A549 (cell line): ENCODE results near the gene SHC3. TPM values are rescaled to one million over a fixed set of nuclear protein-coding genes. Genes with fewer than 3 reads are reported as not detected.

Experiments used
- ATAC-seq, 2 experiments: fragments of 200-7000 bp in 1 of 2; fragments of >200 bp in 1 of 2; cut with Nextera tagmentation in 1 of 2; cut with Tn5 transposase in 1 of 2; 3 replicates each; pipeline versions ENCODE4 v1.8.0 to v1.9.1; 2018 to 2020; ENCODE audit warnings: mild to moderate bottlenecking in 1 of 2, moderate library complexity in 1 of 2
- CTCF ChIA-PET: fragments of 300-600 bp; sonication (Branson Sonifier 250); formaldehyde crosslinking; extraction: SDS; loops from one replicate; lab custom pipeline; 2021; ENCODE audit warnings: antibody characterized with exemption, inconsistent platforms; lab: Yijun Ruan, JAX
- POLR2A ChIA-PET: fragments of 350-600 bp; formaldehyde crosslinking; extraction: SDS; loops from one replicate; lab custom pipeline; 2021; ENCODE audit warnings: antibody characterized with exemption, inconsistent platforms; lab: Yijun Ruan, JAX
- DNase-seq, 2 experiments: peaks; one replicate each; pipeline versions ENCODE4 v3.0.0 to v3.0.0-alpha.2; 2011 to 2016; ENCODE audit warnings: low read depth in 1 of 2, low spot score in 1 of 2
- FAIRE-seq: peaks from 2 replicates; lab custom pipeline; 2011; peaks lifted over from hg19 to GRCh38; lab: Jason Lieb, UNC
- H3K27ac ChIP-seq, 2 experiments: fragments of >200 bp; sonication (Bioruptor Twin); formaldehyde crosslinking; 3 replicates each; pipeline ENCODE4 v1.5.1; 2016 to 2017
- H3K4me1 ChIP-seq: fragments of >200 bp; sonication (Bioruptor Twin); formaldehyde crosslinking; 3 replicates; pipeline ENCODE4 v1.6.1; 2016
- H3K4me2 ChIP-seq: fragments of >200 bp; sonication (Bioruptor Twin); formaldehyde crosslinking; 3 replicates; pipeline ENCODE4 v1.6.1; 2016
- H3K4me3 ChIP-seq: fragments of >200 bp; sonication (Bioruptor Twin); formaldehyde crosslinking; 3 replicates; pipeline ENCODE4 v1.5.1; 2016
- H3K9me3 ChIP-seq: fragments of >200 bp; sonication (Bioruptor Twin); formaldehyde crosslinking; 3 replicates; pipeline ENCODE4 v1.6.1; 2016
- BHLHE40 ChIP-seq: IDR thresholded peaks from 2 replicates; pipeline ENCODE4 v1.6.1; 2012; ENCODE audit warnings: low read depth, low read length, inconsistent platforms
- EHF ChIP-seq: fragments of 250-450 bp; sonication (Bioruptor Pico); IDR thresholded peaks from 2 replicates; pipeline ENCODE4 v1.5.0; 2020; ENCODE audit warnings: mild to moderate bottlenecking
- ESRRA ChIP-seq: fragments of 150-350 bp; IDR thresholded peaks from 2 replicates; pipeline ENCODE4 v1.6.1; 2014; ENCODE audit warnings: mild to moderate bottlenecking, low read length, borderline replicate concordance
- FOXS1 ChIP-seq: fragments of 250-450 bp; sonication (Bioruptor Pico); IDR thresholded peaks from 2 replicates; pipeline ENCODE4 v1.5.0; 2020; ENCODE audit warnings: mild to moderate bottlenecking, moderate library complexity
- GATA3 ChIP-seq: IDR thresholded peaks from 2 replicates; pipeline ENCODE4 v1.6.1; 2012; ENCODE audit warnings: borderline replicate concordance
- HDAC2 ChIP-seq: fragments of 200-600 bp; sonication (generic); IDR thresholded peaks from 2 replicates; pipeline ENCODE4 v1.6.1; 2016
- JUN ChIP-seq, 2 experiments: fragments of >200 bp; sonication (Bioruptor Twin); formaldehyde crosslinking; IDR thresholded peaks; 2 replicates in 1 of 2; 3 replicates in 1 of 2; pipeline ENCODE4 v1.6.1; 2016 to 2017
- KDM1A ChIP-seq: fragments of 200-600 bp; sonication (generic); IDR thresholded peaks from 2 replicates; pipeline ENCODE4 v1.6.1; 2016; ENCODE audit warnings: low read depth, mild to moderate bottlenecking
- MAZ ChIP-seq: fragments of 150-350 bp; IDR thresholded peaks from 2 replicates; pipeline ENCODE4 v1.6.1; 2014; ENCODE audit warnings: antibody characterized with exemption, low read depth, low read length, borderline replicate concordance
- PHF8 ChIP-seq: fragments of 200-600 bp; sonication (generic); IDR thresholded peaks from 2 replicates; pipeline ENCODE4 v1.6.1; 2016; ENCODE audit warnings: low read depth, mild to moderate bottlenecking, antibody characterized with exemption, moderate library complexity, borderline replicate concordance
- POLR2A ChIP-seq: IDR thresholded peaks from 2 replicates; pipeline ENCODE4 v1.6.1; 2012; ENCODE audit warnings: mild to moderate bottlenecking, low read length
- RCOR1 ChIP-seq: fragments of 150-350 bp; IDR thresholded peaks from 2 replicates; pipeline ENCODE4 v1.6.1; 2014; ENCODE audit warnings: antibody characterized with exemption, low read length, low read depth
- SMC3 ChIP-seq: fragments of >200 bp; sonication (Bioruptor Twin); formaldehyde crosslinking; IDR thresholded peaks from 3 replicates; pipeline ENCODE4 v1.6.1; 2018; ENCODE audit warnings: inconsistent platforms
- TP53 ChIP-seq: fragments of 250-450 bp; sonication (Bioruptor Pico); IDR thresholded peaks from 2 replicates; pipeline ENCODE4 v1.5.0; 2021; ENCODE audit warnings: mild to moderate bottlenecking, moderate library complexity
- ZSCAN20 ChIP-seq: fragments of 250-450 bp; sonication (Bioruptor Pico); IDR thresholded peaks from 2 replicates; pipeline ENCODE4 v1.8.0; 2022; ENCODE audit warnings: mild to moderate bottlenecking, moderate library complexity
- WGBS: methylation state at CpG from one replicate; pipeline ENCODE4 v1.1.6; 2017; ENCODE audit errors: missing lambda C conversion rate; 5-methylcytosine and 5-hydroxymethylcytosine counted together
- polyA plus RNA-seq, 4 experiments: library from polyadenylated mRNA; depleted of rRNA in 3 of 4; stranded (reverse); fragments of >200 nt; fragmentation: RNase III in 1 of 4; extraction: RNeasy Plus Mini Kit Qiagen cat#74134 plus additional on column Dnase treatment in 1 of 4; gene quantifications; 2 replicates in 3 of 4; 3 replicates in 1 of 4; pipeline ENCODE4 v1.2.3, GENCODE V29; 2011 to 2017
- TF ChIP-seq, protein P1 (sequence below): fragments of >200 bp; sonication (Bioruptor Twin); formaldehyde crosslinking; IDR thresholded peaks from 3 replicates; pipeline ENCODE4 v1.6.1; 2016
- TF ChIP-seq, protein P2 (sequence below): fragments of 250-450 bp; sonication (Bioruptor Pico); IDR thresholded peaks from 2 replicates; pipeline ENCODE4 v1.5.0; 2020; ENCODE audit warnings: low read depth, mild to moderate bottlenecking, moderate library complexity
- TF ChIP-seq, protein P3 (sequence below): fragments of >200 bp; sonication (Bioruptor Twin); formaldehyde crosslinking; IDR thresholded peaks from 2 replicates; pipeline ENCODE4 v1.6.1; 2016
- TF ChIP-seq, protein P4 (sequence below): IDR thresholded peaks from 2 replicates; pipeline ENCODE4 v1.6.1; 2012
- TF ChIP-seq, protein P5 (sequence below): fragments of 150-350 bp; IDR thresholded peaks from 2 replicates; pipeline ENCODE4 v1.6.1; 2014; ENCODE audit warnings: low read depth, mild to moderate bottlenecking, low read length

The SHC3 gene
- polyA plus RNA-seq, 2 of the 4 experiments (the other 2 are of a cell fraction), result 0.09 to 0.88 TPM

DNA sequence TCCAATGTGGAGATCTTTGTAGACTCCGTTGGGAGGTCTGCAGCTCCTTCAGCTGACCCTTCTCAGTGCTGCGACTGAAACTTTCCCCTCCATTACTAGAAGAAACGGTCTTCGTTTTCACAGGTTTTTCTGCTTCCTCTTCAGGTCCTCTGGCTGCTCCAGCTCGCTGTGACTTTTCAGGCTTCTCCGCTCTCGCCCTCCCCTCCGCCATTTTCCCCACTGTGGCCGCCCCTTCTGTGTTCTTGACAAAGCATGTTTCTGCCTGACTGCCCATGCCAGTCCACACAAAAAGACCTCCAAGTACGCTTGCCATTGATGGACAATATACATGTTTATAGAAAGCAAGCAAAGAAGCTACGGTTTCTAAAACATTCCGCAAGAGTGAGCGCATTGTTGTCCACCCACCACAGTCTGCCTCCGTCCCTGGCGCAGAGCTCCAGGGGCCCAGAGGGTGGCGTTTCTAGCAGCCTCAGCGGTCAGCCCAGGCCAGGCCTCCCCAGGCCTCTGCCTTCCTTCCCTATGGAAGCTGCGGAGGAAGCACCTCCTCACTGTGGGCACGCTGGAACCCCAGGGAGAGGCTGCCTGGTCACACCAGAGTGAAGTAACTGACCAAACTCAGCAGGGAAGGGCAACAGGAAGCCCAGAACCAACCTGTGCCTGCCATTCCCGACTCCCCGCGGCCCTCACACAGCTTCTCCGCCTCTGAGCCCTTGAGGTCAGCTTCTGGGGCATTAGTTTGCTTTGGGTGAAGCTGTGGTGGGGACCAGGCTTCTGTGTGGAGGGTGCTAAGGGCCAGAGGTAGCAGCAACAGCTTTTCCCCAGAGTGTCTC, 207.3 kb downstream of the SHC3 start:
- Histone ChIP-seq H3K4me1 (no peaks in the 10 kb centered on the region), H3K4me2 (no peak overlapping the region)
- TF ChIP-seq MAZ, result no peak
- TF ChIP-seq RCOR1, result no peak
- TF ChIP-seq, all 56 proteins: peak for 0
- H3K9me3 ChIP-seq, result no peaks in the 10 kb centered on the region
- 81% methylated on average over 19 of the region's 23 CpGs for WGBS
- ATAC-seq, result peak in 1 of 2 experiments; percentile 37; a peak in 2 of 6 replicates
- no peak overlapping the region for H3K4me3 ChIP-seq
- POLR2A ChIA-PET, result no interaction called here
- no peak overlapping the region for H3K27ac ChIP-seq
- no peak for DNase-seq
- CTCF ChIA-PET, result interaction anchor here (0.5 to 1.4 kb wide), 3 partner anchors 30 to 1481 kb away, joined by 3 to 4 read pairs (median 3); no protein-coding TSS in a partner anchor
- FAIRE-seq, result no peak

DNA sequence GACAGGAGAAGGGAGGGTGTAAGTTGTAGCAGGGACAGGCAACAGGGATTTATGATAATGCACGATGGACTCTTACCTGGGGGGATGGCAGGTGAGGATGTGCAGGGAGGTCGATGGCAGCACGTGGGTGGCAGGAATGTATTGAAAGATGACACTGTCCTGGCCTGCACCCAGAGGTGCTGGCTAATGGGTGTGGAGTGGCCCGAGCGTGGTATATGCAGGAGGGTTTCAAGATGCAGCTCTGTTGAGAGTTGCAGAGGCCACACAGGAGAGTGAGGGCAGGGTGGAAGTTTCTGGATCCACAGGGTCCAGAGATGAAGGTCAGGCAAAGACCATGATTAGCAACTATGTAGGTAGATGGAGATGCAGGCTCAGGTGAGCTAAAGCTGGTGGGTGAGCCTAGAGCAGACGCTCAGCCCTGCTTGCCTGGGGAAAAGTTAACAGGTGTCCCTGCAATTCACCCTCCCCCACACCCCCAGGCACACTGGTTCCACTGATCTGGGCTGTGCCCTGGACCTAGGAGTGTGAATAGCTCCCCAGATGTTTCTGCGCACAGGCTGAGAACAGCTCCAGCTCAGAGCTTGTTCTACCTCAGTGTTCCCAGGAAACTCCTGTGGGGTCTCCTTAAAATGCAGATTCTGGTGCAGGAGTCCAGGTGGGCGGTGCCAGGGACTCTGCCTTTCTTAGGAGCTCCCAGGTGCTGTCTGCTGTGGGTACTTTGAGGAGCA, 208.8 kb downstream of the SHC3 start:
- Histone ChIP-seq H3K9me3 (no peaks in the 10 kb centered on the region), H3K4me1 (no peaks in the 10 kb centered on the region), H3K27ac (no peak overlapping the region), H3K4me3 (no peak overlapping the region)
- DNase-seq (no peak), ATAC-seq (no peak; a peak in 1 of 6 replicates), FAIRE-seq (no peak)
- ChIA-PET POLR2A (no interaction called here), CTCF (interaction anchor here (0.9 to 1.4 kb wide), 3 partner anchors 10 to 376 kb away, joined by 3 read pairs; no protein-coding TSS in a partner anchor)
- 37% methylated on average over 7 of the region's 8 CpGs for WGBS
- no peak for TF ChIP-seq BHLHE40
- no peak for TF ChIP-seq JUN (IDR thresholded peaks at IDR 0.05)
- TF ChIP-seq, protein P1, sequence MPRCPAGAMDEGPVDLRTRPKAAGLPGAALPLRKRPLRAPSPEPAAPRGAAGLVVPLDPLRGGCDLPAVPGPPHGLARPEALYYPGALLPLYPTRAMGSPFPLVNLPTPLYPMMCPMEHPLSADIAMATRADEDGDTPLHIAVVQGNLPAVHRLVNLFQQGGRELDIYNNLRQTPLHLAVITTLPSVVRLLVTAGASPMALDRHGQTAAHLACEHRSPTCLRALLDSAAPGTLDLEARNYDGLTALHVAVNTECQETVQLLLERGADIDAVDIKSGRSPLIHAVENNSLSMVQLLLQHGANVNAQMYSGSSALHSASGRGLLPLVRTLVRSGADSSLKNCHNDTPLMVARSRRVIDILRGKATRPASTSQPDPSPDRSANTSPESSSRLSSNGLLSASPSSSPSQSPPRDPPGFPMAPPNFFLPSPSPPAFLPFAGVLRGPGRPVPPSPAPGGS, result no peak
- no peak for TF ChIP-seq SMC3
- no peak for TF ChIP-seq EHF (CRISPR knock-in tag)
- TF ChIP-seq, protein P2, sequence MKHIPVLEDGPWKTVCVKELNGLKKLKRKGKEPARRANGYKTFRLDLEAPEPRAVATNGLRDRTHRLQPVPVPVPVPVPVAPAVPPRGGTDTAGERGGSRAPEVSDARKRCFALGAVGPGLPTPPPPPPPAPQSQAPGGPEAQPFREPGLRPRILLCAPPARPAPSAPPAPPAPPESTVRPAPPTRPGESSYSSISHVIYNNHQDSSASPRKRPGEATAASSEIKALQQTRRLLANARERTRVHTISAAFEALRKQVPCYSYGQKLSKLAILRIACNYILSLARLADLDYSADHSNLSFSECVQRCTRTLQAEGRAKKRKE, result no peak
- no peak for TF ChIP-seq HDAC2
- no peak for TF ChIP-seq GATA3
- no peak for TF ChIP-seq ZSCAN20
- TF ChIP-seq KDM1A, result no peak
- TF ChIP-seq TP53 (CRISPR knock-in tag), result no peak
- no peak for TF ChIP-seq POLR2A
- TF ChIP-seq, protein P3, sequence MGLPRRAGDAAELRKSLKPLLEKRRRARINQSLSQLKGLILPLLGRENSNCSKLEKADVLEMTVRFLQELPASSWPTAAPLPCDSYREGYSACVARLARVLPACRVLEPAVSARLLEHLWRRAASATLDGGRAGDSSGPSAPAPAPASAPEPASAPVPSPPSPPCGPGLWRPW, result no peak
- TF ChIP-seq, protein P4, sequence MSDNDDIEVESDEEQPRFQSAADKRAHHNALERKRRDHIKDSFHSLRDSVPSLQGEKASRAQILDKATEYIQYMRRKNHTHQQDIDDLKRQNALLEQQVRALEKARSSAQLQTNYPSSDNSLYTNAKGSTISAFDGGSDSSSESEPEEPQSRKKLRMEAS, result no peak
- no peak for TF ChIP-seq FOXS1
- TF ChIP-seq, protein P5, sequence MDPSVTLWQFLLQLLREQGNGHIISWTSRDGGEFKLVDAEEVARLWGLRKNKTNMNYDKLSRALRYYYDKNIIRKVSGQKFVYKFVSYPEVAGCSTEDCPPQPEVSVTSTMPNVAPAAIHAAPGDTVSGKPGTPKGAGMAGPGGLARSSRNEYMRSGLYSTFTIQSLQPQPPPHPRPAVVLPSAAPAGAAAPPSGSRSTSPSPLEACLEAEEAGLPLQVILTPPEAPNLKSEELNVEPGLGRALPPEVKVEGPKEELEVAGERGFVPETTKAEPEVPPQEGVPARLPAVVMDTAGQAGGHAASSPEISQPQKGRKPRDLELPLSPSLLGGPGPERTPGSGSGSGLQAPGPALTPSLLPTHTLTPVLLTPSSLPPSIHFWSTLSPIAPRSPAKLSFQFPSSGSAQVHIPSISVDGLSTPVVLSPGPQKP, result no peak
- TF ChIP-seq PHF8, result no peak
- TF ChIP-seq ESRRA, result no peak
- TF ChIP-seq, all 56 proteins: peak for 0
- H3K4me2 ChIP-seq, result no peak overlapping the region
